Measurements from ENCODE around the gene KCNIP3. TPM values are rescaled to one million over a fixed set of nuclear protein-coding genes. Genes with fewer than 3 reads are reported as not detected.

The KCNIP3 gene
- total RNA-seq, 2 experiments from 2014 or later, result not detected

- H3K27ac Mint-ChIP-seq, result no peak overlapping the region
- peaks cover 2% of the 10 kb centered on the region for H3K27me3 Mint-ChIP-seq
- no peak overlapping the region for H3K4me3 Mint-ChIP-seq
- ChIA-PET POLR2A (no interaction called here), CTCF (no interaction called here)
- H3K9me3 Mint-ChIP-seq, result no peaks in the 10 kb centered on the region
- no peaks in the 10 kb centered on the region for H3K4me1 Mint-ChIP-seq (ENCODE audit: low read depth)
- intact Hi-C loops (cut with micrococcal nuclease), result loop anchor here (10.0 kb wide), 1 partner anchor 289 kb away; the partner anchor contains the start of gene MAL
- H3K36me3 Mint-ChIP-seq, result no peaks in the 10 kb centered on the region
- no peak for DNase-seq
Observed at GRCh38 chr2:95313296-95314131, 16.4 kb downstream of the KCNIP3 start.

- no peaks in the 10 kb centered on the region for H3K4me1 Mint-ChIP-seq (ENCODE audit: low read depth)
- no peaks in the 10 kb centered on the region for H3K36me3 Mint-ChIP-seq
- H3K27ac Mint-ChIP-seq, result no peak overlapping the region
- no peak overlapping the region for H3K4me3 Mint-ChIP-seq
- CTCF ChIA-PET, result no interaction called here
- H3K27me3 Mint-ChIP-seq, result peaks cover 3% of the 10 kb centered on the region
- intact Hi-C loops (cut with micrococcal nuclease), result loop anchor here (10.0 kb wide), 1 partner anchor 290 kb away; the partner anchor contains the start of gene MAL
- POLR2A ChIA-PET, result no interaction called here
- no peaks in the 10 kb centered on the region for H3K9me3 Mint-ChIP-seq
- DNase-seq, result no peak
Observed at GRCh38 chr2:95314598-95314963, 17.4 kb downstream of the KCNIP3 start.

- H3K9me3 Mint-ChIP-seq, result no peaks in the 10 kb centered on the region
- H3K4me3 Mint-ChIP-seq, result no peak overlapping the region
Observed at GRCh38 chr2:95314964-95315611, 17.9 kb downstream of the KCNIP3 start.

GRCh38 chr2:95315801-95316411 lies 18.8 kb downstream of the KCNIP3 start:
- intact Hi-C loops (cut with micrococcal nuclease), result loop anchor here (10.0 kb wide), 1 partner anchor 291 kb away; the partner anchor contains the start of gene MAL
- CTCF ChIA-PET, result no interaction called here
- Mint-ChIP-seq H3K27ac (no peak overlapping the region), H3K4me3 (no peak overlapping the region), H3K4me1 (ENCODE audit: low read depth) (no peaks in the 10 kb centered on the region), H3K9me3 (no peaks in the 10 kb centered on the region), H3K27me3 (peaks cover 3% of the 10 kb centered on the region), H3K36me3 (no peaks in the 10 kb centered on the region)
- POLR2A ChIA-PET, result no interaction called here
- DNase-seq, result no peak

More at GRCh38 chr2:95314964-95315611, 17.9 kb downstream of the KCNIP3 start:
- ChIA-PET CTCF (no interaction called here), POLR2A (no interaction called here)
- intact Hi-C loops (cut with micrococcal nuclease), result loop anchor here (10.0 kb wide), 1 partner anchor 290 kb away; the partner anchor contains the start of gene MAL
- Mint-ChIP-seq H3K27ac (no peak overlapping the region), H3K36me3 (no peaks in the 10 kb centered on the region), H3K4me1 (ENCODE audit: low read depth) (no peaks in the 10 kb centered on the region), H3K27me3 (peaks cover 3% of the 10 kb centered on the region)
- DNase-seq, result no peak

DNA sequence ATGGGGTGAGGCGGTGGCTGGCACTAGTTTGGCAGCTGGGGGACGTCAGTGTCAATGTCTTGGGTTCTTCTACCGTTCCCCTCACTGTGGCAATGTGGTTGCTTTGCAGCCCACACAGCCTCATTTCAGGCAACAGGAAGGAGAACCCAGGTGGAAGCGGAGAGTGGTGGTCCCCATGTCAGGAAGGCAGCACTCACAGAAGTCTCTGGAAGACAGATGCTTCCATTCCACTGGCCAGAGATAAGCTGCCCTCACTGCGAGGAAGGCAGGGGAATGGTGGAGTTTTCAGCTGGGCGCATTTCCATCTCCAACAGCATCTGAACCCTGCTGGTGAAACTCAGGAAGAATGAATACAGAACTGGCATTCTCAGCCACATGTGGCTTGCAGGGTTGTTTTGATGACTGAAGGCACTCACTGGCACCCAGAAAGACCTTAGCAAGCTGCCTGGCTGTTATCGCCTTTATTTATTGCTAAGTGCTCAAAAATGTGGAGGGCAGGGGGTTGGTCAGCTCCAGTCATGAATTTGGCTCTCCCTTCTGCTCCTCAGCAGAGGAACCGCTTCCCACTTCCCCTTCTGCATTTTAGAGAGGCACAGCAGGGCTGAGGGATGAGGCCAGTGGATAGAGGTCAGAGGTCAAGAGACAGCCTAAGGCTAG lies 19.4 kb downstream of the KCNIP3 start:
- CTCF ChIA-PET, result no interaction called here
- POLR2A ChIA-PET, result no interaction called here

DNA sequence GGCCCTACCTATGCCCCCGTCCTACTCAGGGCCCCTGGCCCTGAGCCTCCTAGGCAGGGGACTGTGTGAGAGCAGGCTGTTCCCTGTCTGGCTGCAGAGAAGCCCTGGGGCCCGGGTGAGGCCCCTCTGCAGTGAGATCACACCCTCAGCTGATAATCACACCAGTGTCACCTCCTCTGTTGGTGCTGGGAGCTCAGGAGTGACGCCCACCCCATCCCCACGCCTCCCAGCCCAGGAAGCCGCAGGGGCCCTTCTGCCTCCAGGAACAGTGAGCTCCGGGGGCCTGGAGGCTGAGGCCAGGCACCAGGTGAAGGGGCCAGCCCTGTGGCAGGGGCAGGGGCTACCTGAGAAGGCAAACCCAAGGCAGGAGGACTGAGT lies 20.0 kb downstream of the KCNIP3 start:
- intact Hi-C loops (cut with micrococcal nuclease), result loop anchor here (10.0 kb wide), 1 partner anchor 292 kb away; the partner anchor contains the start of gene MAL
- POLR2A ChIA-PET, result no interaction called here
- no peaks in the 10 kb centered on the region for H3K36me3 Mint-ChIP-seq
- CTCF ChIA-PET, result no interaction called here
- H3K27ac Mint-ChIP-seq, result no peak overlapping the region
- H3K4me1 Mint-ChIP-seq (ENCODE audit: low read depth), result no peaks in the 10 kb centered on the region
- no peak for DNase-seq
- H3K27me3 Mint-ChIP-seq, result peaks cover 3% of the 10 kb centered on the region
- H3K4me3 Mint-ChIP-seq, result no peak overlapping the region
- no peaks in the 10 kb centered on the region for H3K9me3 Mint-ChIP-seq

More for the DNA sequence above, 19.4 kb downstream of the KCNIP3 start:
- no peak for DNase-seq
- intact Hi-C loops (cut with micrococcal nuclease), result loop anchor here (10.0 kb wide), 1 partner anchor 292 kb away; the partner anchor contains the start of gene MAL
- H3K27ac Mint-ChIP-seq, result no peak overlapping the region
- no peaks in the 10 kb centered on the region for H3K9me3 Mint-ChIP-seq
- H3K27me3 Mint-ChIP-seq, result peaks cover 3% of the 10 kb centered on the region
- H3K4me1 Mint-ChIP-seq (ENCODE audit: low read depth), result no peaks in the 10 kb centered on the region
- no peak overlapping the region for H3K4me3 Mint-ChIP-seq
- H3K36me3 Mint-ChIP-seq, result no peaks in the 10 kb centered on the region

DNA sequence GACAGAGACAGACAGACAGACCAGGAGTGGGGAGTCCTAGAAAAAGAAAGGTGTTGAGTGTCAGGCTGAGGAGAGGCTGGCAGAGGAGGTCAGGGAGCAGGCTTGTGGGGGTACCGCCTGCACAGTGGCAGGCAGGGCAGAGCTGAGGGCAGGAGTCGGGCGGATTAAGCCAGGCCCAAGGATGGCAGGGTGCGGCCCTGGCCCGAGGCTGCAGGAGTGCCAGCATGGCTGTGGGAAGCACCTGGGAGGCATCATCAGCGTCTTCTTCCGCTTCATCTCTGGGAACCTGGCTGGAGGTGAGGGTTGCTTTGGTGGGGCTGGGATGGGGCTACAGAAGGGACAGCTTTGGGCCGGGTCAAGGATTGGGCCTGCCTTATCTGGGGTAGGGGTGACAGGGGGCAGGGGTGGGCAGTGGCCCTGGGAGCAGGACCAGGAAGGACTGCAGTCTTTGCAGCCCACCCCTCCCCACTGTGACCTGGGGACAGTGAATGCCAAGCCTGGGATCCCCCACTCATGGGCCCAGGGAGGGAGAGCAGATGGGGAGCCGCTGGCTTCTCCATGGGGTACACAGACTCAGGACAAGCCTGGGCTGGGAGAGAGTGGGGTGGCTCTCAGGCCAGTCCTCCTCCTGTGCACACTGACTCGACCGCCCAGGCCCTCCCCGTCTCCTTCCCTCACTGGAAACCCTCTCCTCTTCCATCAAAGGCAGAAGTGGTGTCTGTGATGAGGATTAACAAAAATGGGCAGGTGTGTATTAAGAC lies 20.7 kb downstream of the KCNIP3 start:
- Mint-ChIP-seq H3K36me3 (no peaks in the 10 kb centered on the region), H3K4me3 (no peak overlapping the region), H3K9me3 (no peaks in the 10 kb centered on the region), H3K4me1 (ENCODE audit: low read depth) (no peaks in the 10 kb centered on the region), H3K27me3 (peaks cover 3% of the 10 kb centered on the region), H3K27ac (no peak overlapping the region)
- POLR2A ChIA-PET, result no interaction called here
- intact Hi-C loops (cut with micrococcal nuclease), result loop anchor here (10.0 kb wide), 1 partner anchor 293 kb away; the partner anchor contains the start of gene MAL
- CTCF ChIA-PET, result no interaction called here
- DNase-seq, result no peak

DNA sequence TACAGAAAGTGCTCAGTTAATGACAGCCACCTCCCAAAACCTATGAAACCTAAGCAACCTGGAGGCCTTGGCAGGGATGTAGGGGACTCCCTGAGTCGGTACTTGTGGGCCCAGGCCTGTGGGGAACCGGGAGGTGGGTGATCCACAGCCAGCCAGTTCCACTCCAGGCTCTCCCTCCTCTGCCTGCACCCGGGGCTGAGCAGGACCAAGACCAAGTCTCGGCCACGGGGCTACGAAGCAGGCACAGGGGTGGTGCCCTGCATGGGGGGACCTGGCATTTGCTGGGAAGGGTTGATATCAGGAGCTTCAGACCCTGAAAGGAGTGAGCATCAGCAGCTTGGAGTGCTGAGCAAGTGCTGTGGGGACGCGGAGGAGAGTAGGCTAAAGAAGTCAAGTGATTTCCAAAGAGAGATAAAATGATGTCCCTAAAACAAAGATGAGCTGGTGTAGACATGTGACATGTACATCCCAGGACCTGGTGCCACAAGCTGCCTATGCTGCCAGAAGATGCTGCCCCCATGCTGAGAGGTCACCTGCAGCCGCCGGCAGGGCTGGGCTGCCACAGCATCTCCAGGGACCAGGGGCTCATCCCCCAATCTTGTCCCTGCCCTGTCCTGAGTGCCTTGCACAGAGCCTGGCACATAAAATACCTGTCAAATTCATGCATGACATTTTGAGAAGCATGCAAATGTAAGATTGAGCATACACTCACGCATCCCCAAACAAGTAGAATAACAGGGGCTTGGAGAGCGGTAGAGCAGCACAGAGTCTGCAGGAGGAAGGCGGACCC lies 21.5 kb downstream of the KCNIP3 start:
- intact Hi-C loops (cut with micrococcal nuclease), result loop anchor here (10.0 kb wide), 1 partner anchor 294 kb away; the partner anchor contains the start of gene MAL
- POLR2A ChIA-PET, result no interaction called here
- DNase-seq, result no peak
- Mint-ChIP-seq H3K4me3 (no peak overlapping the region), H3K27ac (no peak overlapping the region), H3K4me1 (ENCODE audit: low read depth) (no peaks in the 10 kb centered on the region), H3K36me3 (no peaks in the 10 kb centered on the region), H3K9me3 (no peaks in the 10 kb centered on the region), H3K27me3 (peaks cover 3% of the 10 kb centered on the region)
- CTCF ChIA-PET, result no interaction called here

DNA sequence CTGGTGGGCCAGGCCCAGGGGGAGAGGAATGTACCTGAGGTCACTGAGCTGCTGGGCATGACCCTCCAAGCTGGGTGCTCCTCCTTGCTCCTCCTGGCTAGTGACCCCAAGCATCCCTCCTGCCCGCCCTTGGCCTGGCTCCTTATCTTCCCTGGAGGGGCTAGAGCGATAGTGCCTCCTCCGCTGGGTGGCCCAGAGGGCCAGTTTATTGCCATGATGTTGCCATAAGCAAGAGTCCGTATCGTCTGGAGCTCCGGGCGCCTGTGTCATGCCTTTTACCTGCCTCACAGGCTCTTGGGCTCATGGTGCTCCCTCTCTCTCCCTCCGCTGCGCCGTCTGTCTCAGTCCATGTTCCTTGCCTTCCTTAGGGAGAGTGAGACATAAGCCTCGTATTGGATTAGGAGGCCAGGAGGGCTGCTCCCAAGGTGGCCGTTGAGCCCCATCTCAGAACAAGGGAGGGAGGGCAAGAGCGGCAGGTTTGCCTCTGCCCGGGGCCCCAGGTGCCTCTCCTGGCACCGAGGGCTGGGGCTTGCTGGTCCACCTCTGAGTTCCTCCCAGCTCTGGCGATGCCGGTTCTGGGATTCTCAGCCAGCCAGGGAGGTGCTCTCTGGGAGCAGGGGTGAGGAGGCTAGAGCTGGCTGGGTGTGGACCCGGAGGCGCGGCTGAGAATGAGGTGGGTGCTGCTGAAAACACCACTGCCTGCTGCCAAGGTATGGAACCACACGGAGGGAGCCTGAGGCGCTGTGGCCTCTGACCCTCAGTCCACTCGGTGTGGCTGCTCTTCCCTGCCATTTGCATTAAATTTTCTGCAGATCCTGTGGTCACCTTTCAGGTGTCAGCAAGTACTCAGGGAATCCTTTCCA lies 22.6 kb downstream of the KCNIP3 start:
- Mint-ChIP-seq H3K36me3 (no peaks in the 10 kb centered on the region), H3K27me3 (peaks cover 3% of the 10 kb centered on the region), H3K4me1 (ENCODE audit: low read depth) (no peaks in the 10 kb centered on the region), H3K4me3 (no peak overlapping the region), H3K9me3 (no peaks in the 10 kb centered on the region), H3K27ac (no peak overlapping the region)
- DNase-seq, result no peak
- POLR2A ChIA-PET, result no interaction called here
- CTCF ChIA-PET, result no interaction called here
- intact Hi-C loops (cut with micrococcal nuclease), result loop anchor here (10.0 kb wide), 1 partner anchor 295 kb away; the partner anchor contains the start of gene MAL

DNA sequence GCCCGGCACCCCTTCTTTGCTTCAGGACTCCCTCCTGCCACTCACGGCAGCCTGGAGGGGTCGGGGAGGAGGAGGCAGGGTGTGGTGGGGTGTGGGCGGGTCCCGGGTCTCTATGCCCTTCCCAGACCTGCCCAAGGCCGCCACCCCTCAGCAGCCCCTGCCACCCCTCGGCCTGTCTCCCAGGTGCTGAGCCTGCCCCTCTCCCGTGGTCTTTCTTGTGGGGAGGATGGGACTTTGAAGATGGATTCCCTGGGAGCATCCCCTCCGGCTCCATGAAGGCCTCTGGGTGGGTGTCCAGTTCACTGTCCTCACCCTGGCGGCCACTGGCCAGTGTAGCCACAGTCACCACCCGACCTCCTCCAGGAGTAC lies 23.2 kb downstream of the KCNIP3 start:
- H3K27me3 Mint-ChIP-seq, result peaks cover 3% of the 10 kb centered on the region
- no peak overlapping the region for H3K27ac Mint-ChIP-seq
- H3K36me3 Mint-ChIP-seq, result no peaks in the 10 kb centered on the region
- H3K9me3 Mint-ChIP-seq, result no peaks in the 10 kb centered on the region
- no peaks in the 10 kb centered on the region for H3K4me1 Mint-ChIP-seq (ENCODE audit: low read depth)
- CTCF ChIA-PET, result no interaction called here
- no peak overlapping the region for H3K4me3 Mint-ChIP-seq
- intact Hi-C loops (cut with micrococcal nuclease), result no loop called here
- POLR2A ChIA-PET, result no interaction called here
- no peak for DNase-seq
